GM18868 (cell line): ENCODE measurements around the gene FGF22.
"Not testable (repeated sequence)": the region's sequence is repeated elsewhere in the genome, so short reads cannot be mapped to it uniquely, and the experiment has no call there.

Experiments
- ATAC-seq: cut with Tn5 transposase; IDR thresholded peaks from one replicate; pipeline ENCODE4 v1.9.1; 2021; ENCODE audit warnings: mild to moderate bottlenecking, moderate library complexity; ENCODE audit not compliant: unreplicated experiment

Gene FGF22

DNA sequence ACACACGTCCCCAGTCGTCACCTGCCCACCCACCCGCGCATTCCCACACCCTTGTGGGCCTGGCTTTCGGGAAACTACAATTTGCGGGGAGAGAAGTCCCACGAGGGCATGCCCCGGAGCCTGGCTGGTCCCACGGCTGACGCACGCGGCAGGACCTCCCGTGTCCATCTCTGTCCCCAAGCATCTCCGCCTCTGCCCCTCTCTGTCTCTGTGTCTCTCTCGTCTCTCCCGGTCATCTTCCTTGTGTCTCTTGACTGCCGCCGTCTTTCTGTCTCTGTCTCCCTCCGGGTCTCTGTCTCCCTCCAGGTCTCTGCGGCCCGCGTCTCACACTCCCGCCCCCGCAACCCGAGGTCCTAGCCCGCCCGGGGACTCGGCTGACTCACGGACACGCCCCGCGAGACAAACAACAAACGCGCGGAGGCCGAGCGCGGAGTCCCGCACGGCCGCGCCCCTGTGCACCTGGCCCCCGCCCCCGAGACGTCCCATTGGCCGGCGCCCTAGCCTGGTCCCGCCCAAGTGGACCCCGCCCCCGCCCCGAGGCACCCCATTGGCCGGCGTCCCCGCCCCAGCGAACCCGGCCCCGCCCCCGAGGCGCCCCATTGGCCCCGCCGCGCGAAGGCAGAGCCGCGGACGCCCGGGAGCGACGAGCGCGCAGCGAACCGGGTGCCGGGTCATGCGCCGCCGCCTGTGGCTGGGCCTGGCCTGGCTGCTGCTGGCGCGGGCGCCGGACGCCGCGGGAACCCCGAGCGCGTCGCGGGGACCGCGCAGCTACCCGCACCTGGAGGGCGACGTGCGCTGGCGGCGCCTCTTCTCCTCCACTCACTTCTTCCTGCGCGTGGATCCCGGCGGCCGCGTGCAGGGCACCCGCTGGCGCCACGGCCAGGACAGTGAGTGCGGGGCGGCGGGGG, at the start of gene FGF22:
Gene FGF22 (plus strand): TSS at position 627 of the 908 bp plus-strand sequence. CDS start 47 bp downstream, at position 674.
- peak; percentile 65 for ATAC-seq

DNA sequence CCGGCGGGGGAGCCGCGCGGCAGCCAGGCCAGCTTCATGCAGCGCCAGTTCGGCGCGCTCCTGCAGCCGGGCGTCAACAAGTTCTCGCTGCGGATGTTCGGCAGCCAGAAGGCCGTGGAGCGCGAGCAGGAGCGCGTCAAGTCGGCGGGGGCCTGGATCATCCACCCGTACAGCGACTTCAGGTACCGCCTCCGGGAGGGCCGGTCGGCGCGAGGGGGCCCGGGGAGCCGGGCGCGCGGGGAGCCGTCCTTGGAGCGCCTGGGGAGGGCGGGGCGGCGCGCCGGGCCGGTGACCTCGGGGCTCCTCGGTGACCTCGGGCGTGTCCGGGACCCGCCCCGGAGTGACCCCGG, 49.3 kb upstream of the FGF22 start:
- ATAC-seq, result no peak

- ATAC-seq, result no peak
Observed at GRCh38 chr19:590750-591098, 49.0 kb upstream of the FGF22 start.

GRCh38 chr19:591099-591958, 48.4 kb upstream of the FGF22 start:
- no peak for ATAC-seq

DNA sequence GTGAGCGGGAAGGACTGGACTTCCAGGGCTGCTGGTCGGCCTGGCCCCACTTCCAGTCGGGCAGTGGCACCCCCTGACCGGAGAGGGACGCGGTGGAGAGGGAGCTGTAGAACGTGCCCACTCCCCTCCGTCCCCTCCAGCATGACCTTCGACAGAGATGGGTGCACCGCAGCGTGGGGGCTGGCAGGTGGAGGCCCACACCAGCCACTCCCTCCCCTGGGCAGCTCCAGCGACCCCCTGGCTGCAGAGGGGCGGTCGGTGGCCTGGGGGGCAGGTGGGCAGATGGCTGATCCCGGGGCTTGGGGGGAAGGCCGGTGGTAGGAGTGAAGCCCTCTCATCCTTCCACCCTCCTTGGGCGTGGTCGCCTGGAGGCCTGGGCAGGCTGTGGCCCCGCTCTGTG, 47.6 kb upstream of the FGF22 start:
- ATAC-seq, result no peak

DNA sequence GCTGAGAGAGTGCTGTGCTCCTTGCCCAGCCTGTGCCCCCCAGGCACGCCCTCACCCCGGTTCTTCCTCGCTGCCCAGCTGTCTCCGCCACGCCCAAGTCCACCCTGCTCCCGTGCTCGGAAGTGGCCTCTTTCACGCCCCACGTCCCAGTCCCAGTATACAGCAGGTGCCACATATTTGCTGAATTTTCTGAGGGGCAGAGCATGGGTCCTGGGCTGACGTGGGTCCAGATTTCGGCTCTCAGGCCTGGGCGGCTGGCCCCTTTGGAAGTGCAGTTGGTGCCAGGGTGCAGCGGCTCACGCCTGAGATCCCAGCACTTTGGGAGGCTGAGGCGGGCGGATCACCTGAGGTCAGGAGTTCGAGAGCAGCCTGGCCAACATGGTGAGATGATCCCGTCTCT, 46.6 kb upstream of the FGF22 start:
- no peak for ATAC-seq

DNA sequence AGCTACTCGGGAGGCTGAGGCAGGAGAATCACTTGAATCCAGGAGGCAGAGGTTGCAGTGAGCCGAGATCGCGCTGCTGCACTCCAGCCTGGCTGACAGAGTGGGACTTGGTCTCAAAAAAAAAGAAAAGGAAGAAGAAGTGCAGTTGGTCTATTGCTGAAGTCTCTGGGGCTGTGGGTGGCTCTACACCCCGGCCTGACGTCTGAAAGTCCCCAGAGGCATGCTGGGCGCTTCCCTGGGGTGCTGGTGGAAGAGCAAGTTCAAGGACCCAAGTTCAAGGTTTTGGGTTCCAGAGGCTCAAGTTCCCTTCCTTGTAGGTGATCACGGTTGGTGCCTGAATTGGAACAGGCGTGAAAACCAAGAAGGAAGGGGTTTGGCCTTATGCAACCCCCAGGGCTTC, 46.2 kb upstream of the FGF22 start:
- no peak for ATAC-seq

- no peak for ATAC-seq
Observed at GRCh38 chr19:594265-594870, 45.3 kb upstream of the FGF22 start.

- ATAC-seq, result no peak
Observed at GRCh38 chr19:595326-596262, 44.1 kb upstream of the FGF22 start.

DNA sequence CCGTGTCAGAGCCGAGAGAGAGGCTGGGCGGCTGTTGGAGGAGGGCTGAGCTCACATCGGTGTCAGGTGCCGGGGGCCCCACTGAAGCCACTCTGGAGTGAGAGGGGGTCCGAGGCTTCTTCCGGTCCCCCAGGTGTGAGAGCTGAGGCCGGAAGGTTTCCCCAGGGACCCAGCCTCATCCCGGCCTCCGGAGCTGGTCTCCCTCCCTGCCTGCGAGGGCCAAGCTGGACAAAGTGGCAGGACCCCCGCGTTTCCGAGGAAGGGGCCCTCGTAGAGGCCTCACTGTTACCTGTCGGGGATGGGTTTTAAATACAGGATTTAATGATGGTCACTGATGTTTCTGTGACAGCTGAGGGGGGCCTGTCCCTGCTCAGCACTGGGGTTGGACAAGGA, 43.4 kb upstream of the FGF22 start:
- ATAC-seq, result no peak

DNA sequence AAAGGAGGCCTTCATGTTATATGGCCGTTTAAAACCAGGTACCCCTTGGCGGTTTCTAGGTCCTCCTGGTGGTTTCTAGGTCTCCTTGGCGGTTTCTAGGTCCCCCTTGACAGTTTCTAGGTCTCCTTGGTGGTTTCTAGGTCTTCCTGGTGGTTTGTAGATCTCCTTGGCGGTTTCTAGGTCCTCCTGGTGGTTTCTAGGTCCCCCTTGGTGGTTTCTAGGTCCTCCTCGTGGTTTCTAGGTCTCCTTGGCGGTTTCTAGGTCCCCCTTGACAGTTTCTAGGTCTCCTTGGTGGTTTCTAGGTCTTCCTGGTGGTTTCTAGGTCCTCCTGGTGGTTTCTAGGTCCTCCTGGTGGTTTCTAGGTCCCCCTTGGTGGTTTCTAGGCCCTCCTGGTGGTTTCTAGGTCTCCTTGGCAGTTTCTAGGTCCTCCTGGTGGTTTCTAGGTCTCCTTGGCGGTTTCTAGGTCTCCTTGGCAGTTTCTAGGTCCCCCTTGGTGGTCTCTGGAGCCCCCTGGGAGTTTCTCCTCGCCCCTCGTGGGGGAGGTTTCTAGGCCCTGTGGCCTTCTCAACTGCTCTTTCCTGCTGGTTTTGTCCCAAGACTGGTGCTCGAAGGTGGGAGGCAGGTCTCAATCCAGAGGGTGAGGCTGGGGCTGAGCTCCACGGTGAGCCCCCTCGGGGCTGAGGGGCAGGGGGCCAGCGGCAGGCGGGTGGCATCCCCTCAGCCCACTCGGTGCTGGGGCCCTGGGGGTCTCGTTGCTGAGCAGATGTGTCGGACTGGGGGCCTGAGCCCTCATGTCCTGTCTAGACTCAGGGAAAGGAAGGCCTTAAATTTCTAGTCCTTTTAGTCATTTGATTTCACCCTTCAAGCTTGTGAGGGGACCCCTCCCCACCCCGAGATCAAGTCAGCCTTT, 42.0 kb upstream of the FGF22 start:
- no peak for ATAC-seq

- no peak for ATAC-seq
Observed at GRCh38 chr19:601310-601709, 38.4 kb upstream of the FGF22 start.

- ATAC-seq, result no peak
Observed at GRCh38 chr19:601790-602189, 37.9 kb upstream of the FGF22 start.

GRCh38 chr19:602391-603301, 37.0 kb upstream of the FGF22 start:
- ATAC-seq, result no peak

- ATAC-seq, result not testable (repeated sequence)
Observed at GRCh38 chr19:603302-603639, 36.4 kb upstream of the FGF22 start.

- ATAC-seq, result not testable (repeated sequence)
Observed at GRCh38 chr19:603779-604178, 35.9 kb upstream of the FGF22 start.

GRCh38 chr19:604355-604754, 35.3 kb upstream of the FGF22 start:
- ATAC-seq, result no peak
